ENCODE measurements around the gene CSF3. TPM values are rescaled to one million over a fixed set of nuclear protein-coding genes. Genes with fewer than 3 reads are reported as not detected.
"Not testable (repeated sequence)": the region's sequence is repeated elsewhere in the genome, so short reads cannot be mapped to it uniquely, and the experiment has no call there.

CSF3 gene
- total RNA-seq, 1 donor from 2014 or later: 0.52 TPM

DNA sequence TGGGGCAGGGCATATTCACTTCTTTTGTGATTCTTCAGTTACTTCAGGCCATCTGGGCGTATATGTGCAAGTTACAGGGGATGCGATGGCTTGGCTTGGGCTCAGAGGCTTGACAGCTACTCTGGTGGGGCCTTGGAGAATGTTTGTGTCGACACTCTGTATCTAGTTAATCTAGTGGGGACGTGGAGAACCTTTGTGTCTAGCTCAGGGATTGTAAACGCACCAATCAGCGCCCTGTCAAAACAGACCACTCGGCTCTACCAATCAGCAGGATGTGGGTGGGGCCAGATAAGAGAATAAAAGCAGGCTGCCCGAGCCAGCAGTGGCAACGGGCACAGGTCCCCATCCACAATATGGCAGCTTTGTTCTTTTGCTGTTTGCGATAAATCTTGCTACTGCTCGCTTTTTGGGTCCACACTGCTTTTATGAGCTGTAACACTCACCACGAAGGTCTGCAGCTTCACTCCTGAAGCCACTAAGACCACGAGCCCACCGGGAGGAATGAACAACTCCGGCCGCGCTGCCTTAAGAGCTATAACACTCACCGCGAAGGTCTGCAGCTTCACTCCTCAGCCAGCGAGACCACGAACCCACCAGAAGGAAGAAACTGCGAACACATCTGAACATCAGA, 3.1 kb upstream of the CSF3 start:
- H3K9ac ChIP-seq (ENCODE audit: low read depth in 1 of 3, low read length in 3 of 3); H3K9me3 ChIP-seq (ENCODE audit: control insufficient read depth in 3 of 3, low read length in 3 of 3): not testable (repeated sequence)

DNA sequence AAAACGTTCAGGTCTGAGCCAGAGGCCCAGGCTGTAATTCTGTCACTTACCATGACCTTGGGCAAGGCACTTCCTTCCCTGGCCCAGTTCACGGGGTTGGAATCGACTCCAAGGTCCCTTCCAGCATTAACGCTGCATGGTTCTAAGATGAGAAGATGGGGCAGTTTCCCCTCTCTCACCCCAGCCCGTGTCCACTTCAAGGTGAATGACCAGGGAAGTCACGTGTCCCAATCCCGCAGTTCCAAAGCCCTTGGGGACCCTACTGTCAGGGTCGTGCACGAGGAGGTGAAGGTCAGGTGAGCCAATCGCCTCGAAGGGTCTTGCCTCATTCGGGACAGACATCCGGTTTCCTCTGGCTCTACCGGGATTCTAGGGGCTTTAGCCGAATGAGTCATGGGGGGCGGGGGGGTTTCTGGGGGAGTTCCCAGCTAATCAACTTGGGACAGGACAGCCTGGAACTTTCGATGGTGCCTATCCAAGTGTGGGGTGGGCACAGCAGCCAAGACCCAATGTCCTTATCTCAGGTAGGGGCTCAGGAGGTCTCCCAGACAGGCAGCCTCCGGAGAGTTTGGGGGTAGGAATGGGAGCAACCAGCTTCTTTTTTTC, 762 bp upstream of the CSF3 start:
- H3K27ac ChIP-seq (ENCODE audit: low read depth, low read length): peak overlapping the region; percentile 79
- H3K9me3 ChIP-seq (ENCODE audit: control insufficient read depth in 3 of 3, low read length in 3 of 3): no peaks in the 10 kb centered on the region
- H3K27me3 ChIP-seq (ENCODE audit: control insufficient read depth in 3 of 3, insufficient read depth in 3 of 3, low read length in 3 of 3): no peaks in the 10 kb centered on the region
- peaks cover 52 to 61% (median 59%) of the 10 kb centered on the region in 3 donors for H3K4me1 ChIP-seq (ENCODE audit: control insufficient read depth in 3 of 3, insufficient read depth in 3 of 3, low read length in 3 of 3)
- H3K36me3 ChIP-seq (ENCODE audit: control insufficient read depth in 3 of 3, insufficient read depth in 3 of 3, low read length in 3 of 3): peaks cover under 1 to 3% (median 2%) of the 10 kb centered on the region in 3 donors
- H3K4me3 ChIP-seq (ENCODE audit: low read length in 3 of 3): no peak overlapping the region
- H3K9ac ChIP-seq (ENCODE audit: low read depth in 1 of 3, low read length in 3 of 3): peak overlapping the region; percentile 23 to 82 (median 40)

More for the DNA sequence above, 3.1 kb upstream of the CSF3 start:
- not testable (repeated sequence) for H3K27me3 ChIP-seq (ENCODE audit: control insufficient read depth in 3 of 3, insufficient read depth in 3 of 3, low read length in 3 of 3); H3K36me3 ChIP-seq (ENCODE audit: control insufficient read depth in 3 of 3, insufficient read depth in 3 of 3, low read length in 3 of 3); H3K27ac ChIP-seq (ENCODE audit: low read depth, low read length); H3K4me3 ChIP-seq (ENCODE audit: low read length in 3 of 3)
- H3K4me1 ChIP-seq (ENCODE audit: control insufficient read depth in 3 of 3, insufficient read depth in 3 of 3, low read length in 3 of 3): peaks cover 29 to 38% (median 35%) of the 10 kb centered on the region in 3 donors

GRCh38 chr17:40015998-40016985, 1.1 kb downstream of the CSF3 start:
- H3K27ac ChIP-seq (ENCODE audit: low read depth, low read length): peak overlapping the region; percentile 79
- peaks cover 8 to 13% (median 8%) of the 10 kb centered on the region in 3 donors for H3K36me3 ChIP-seq (ENCODE audit: control insufficient read depth in 3 of 3, insufficient read depth in 3 of 3, low read length in 3 of 3)
- peak overlapping the region; percentile 52 to 58 (median 54) for H3K4me3 ChIP-seq (ENCODE audit: low read length in 3 of 3)
- no peaks in the 10 kb centered on the region for H3K27me3 ChIP-seq (ENCODE audit: control insufficient read depth in 3 of 3, insufficient read depth in 3 of 3, low read length in 3 of 3)
- H3K9ac ChIP-seq (ENCODE audit: low read depth in 1 of 3, low read length in 3 of 3): peak overlapping the region; percentile 61 to 82 (median 65)
- H3K9me3 ChIP-seq (ENCODE audit: control insufficient read depth in 3 of 3, low read length in 3 of 3): no peaks in the 10 kb centered on the region
- peaks cover 66 to 73% (median 69%) of the 10 kb centered on the region in 3 donors for H3K4me1 ChIP-seq (ENCODE audit: control insufficient read depth in 3 of 3, insufficient read depth in 3 of 3, low read length in 3 of 3)

DNA sequence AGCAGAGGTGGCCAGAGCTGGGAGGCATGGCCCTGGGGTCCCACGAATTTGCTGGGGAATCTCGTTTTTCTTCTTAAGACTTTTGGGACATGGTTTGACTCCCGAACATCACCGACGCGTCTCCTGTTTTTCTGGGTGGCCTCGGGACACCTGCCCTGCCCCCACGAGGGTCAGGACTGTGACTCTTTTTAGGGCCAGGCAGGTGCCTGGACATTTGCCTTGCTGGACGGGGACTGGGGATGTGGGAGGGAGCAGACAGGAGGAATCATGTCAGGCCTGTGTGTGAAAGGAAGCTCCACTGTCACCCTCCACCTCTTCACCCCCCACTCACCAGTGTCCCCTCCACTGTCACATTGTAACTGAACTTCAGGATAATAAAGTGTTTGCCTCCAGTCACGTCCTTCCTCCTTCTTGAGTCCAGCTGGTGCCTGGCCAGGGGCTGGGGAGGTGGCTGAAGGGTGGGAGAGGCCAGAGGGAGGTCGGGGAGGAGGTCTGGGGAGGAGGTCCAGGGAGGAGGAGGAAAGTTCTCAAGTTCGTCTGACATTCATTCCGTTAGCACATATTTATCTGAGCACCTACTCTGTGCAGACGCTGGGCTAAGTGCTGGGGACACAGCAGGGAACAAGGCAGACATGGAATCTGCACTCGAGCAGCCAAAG, 2.3 kb downstream of the CSF3 start:
- H3K36me3 ChIP-seq (ENCODE audit: control insufficient read depth in 3 of 3, insufficient read depth in 3 of 3, low read length in 3 of 3): peaks cover 17 to 24% (median 19%) of the 10 kb centered on the region in 3 donors
- peak overlapping the region; percentile 33 to 82 (median 64) for H3K9ac ChIP-seq (ENCODE audit: low read depth in 1 of 3, low read length in 3 of 3)
- H3K9me3 ChIP-seq (ENCODE audit: control insufficient read depth in 3 of 3, low read length in 3 of 3): no peaks in the 10 kb centered on the region
- peak overlapping the region in 2 of 3 donors; percentile 15 to 30 for H3K4me3 ChIP-seq (ENCODE audit: low read length in 3 of 3)
- peak overlapping the region; percentile 79 for H3K27ac ChIP-seq (ENCODE audit: low read depth, low read length)
- no peaks in the 10 kb centered on the region for H3K27me3 ChIP-seq (ENCODE audit: control insufficient read depth in 3 of 3, insufficient read depth in 3 of 3, low read length in 3 of 3)
- H3K4me1 ChIP-seq (ENCODE audit: control insufficient read depth in 3 of 3, insufficient read depth in 3 of 3, low read length in 3 of 3): peaks cover 67 to 86% (median 78%) of the 10 kb centered on the region in 3 donors

DNA sequence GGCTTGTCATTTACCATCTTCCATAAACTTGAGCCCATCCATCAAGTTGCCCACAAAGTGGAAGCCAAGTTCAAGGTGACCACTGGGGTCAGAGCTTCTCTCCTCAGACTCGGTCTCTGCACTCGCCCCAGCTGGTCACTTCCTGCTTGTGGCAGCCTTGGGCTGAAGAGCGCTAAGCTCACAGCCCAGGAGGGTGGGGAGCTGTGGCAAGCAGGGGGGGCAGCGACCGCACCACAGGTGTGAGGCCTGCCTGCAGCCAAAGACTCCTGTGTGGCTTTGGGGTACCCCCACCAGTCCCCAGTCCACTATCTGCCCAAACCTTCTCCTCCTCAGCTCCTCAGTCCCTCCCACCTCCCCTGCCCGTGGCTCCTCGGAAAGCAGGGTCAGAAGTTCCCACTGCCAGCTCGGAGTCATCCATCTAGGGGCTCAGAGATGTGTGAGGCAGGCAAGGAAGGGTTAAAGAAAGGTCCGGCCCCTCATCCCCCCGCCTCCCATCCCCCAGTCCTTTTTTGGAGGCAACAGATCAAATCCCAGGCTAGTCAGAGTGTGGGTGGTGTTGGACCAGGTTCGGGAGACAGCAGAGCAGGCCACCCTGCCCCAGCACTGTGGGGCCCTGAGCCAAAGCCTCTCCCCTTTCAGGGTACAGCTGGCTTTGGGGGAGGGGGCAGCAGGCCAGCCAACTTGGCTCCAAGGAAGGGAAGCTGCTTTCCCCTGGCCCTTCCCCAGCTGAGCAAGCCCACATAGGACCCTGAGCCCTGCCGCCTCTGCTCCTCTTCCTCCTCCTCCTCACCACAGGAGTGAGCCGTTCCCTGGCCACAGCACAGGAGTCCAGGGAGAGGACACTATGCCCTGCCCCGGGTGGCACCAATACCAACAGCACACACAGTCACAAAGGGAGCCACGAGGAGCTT, 3.2 kb downstream of the CSF3 start:
- Histone ChIP-seq H3K4me1 (ENCODE audit: control insufficient read depth in 3 of 3, insufficient read depth in 3 of 3, low read length in 3 of 3) (peaks cover 74 to 94% (median 86%) of the 10 kb centered on the region in 3 donors), H3K9me3 (ENCODE audit: control insufficient read depth in 3 of 3, low read length in 3 of 3) (no peaks in the 10 kb centered on the region), H3K27me3 (ENCODE audit: control insufficient read depth in 3 of 3, insufficient read depth in 3 of 3, low read length in 3 of 3) (no peaks in the 10 kb centered on the region), H3K27ac (ENCODE audit: low read depth, low read length) (peak overlapping the region; percentile 79), H3K9ac (ENCODE audit: low read depth in 1 of 3, low read length in 3 of 3) (peak overlapping the region; percentile 38 to 82 (median 51)), H3K4me3 (ENCODE audit: low read length in 3 of 3) (peak overlapping the region in 2 of 3 donors; percentile 30 to 54), H3K36me3 (ENCODE audit: control insufficient read depth in 3 of 3, insufficient read depth in 3 of 3, low read length in 3 of 3) (peaks cover 24 to 30% (median 24%) of the 10 kb centered on the region in 3 donors)

GRCh38 chr17:40019140-40019991, 4.1 kb downstream of the CSF3 start:
- peak overlapping the region in 2 of 3 donors; percentile 1 to 13 for H3K4me3 ChIP-seq (ENCODE audit: low read length in 3 of 3)
- no peaks in the 10 kb centered on the region for H3K9me3 ChIP-seq (ENCODE audit: control insufficient read depth in 3 of 3, low read length in 3 of 3)
- peak overlapping the region; percentile 38 to 82 (median 51) for H3K9ac ChIP-seq (ENCODE audit: low read depth in 1 of 3, low read length in 3 of 3)
- peaks cover 74 to 93% (median 86%) of the 10 kb centered on the region in 3 donors for H3K4me1 ChIP-seq (ENCODE audit: control insufficient read depth in 3 of 3, insufficient read depth in 3 of 3, low read length in 3 of 3)
- peak overlapping the region; percentile 79 for H3K27ac ChIP-seq (ENCODE audit: low read depth, low read length)
- peaks cover 24 to 30% (median 24%) of the 10 kb centered on the region in 3 donors for H3K36me3 ChIP-seq (ENCODE audit: control insufficient read depth in 3 of 3, insufficient read depth in 3 of 3, low read length in 3 of 3)
- no peaks in the 10 kb centered on the region for H3K27me3 ChIP-seq (ENCODE audit: control insufficient read depth in 3 of 3, insufficient read depth in 3 of 3, low read length in 3 of 3)

GRCh38 chr17:40020146-40020545, 4.9 kb downstream of the CSF3 start:
- Histone ChIP-seq H3K36me3 (ENCODE audit: control insufficient read depth in 3 of 3, insufficient read depth in 3 of 3, low read length in 3 of 3) (peaks cover 24 to 33% (median 28%) of the 10 kb centered on the region in 3 donors), H3K4me3 (ENCODE audit: low read length in 3 of 3) (no peak overlapping the region), H3K27ac (ENCODE audit: low read depth, low read length) (peak overlapping the region; percentile 79), H3K4me1 (ENCODE audit: control insufficient read depth in 3 of 3, insufficient read depth in 3 of 3, low read length in 3 of 3) (peaks cover 67 to 86% (median 78%) of the 10 kb centered on the region in 3 donors), H3K27me3 (ENCODE audit: control insufficient read depth in 3 of 3, insufficient read depth in 3 of 3, low read length in 3 of 3) (no peaks in the 10 kb centered on the region), H3K9me3 (ENCODE audit: control insufficient read depth in 3 of 3, low read length in 3 of 3) (no peaks in the 10 kb centered on the region), H3K9ac (ENCODE audit: low read depth in 1 of 3, low read length in 3 of 3) (peak overlapping the region in 1 of 3 donors; percentile 82)

DNA sequence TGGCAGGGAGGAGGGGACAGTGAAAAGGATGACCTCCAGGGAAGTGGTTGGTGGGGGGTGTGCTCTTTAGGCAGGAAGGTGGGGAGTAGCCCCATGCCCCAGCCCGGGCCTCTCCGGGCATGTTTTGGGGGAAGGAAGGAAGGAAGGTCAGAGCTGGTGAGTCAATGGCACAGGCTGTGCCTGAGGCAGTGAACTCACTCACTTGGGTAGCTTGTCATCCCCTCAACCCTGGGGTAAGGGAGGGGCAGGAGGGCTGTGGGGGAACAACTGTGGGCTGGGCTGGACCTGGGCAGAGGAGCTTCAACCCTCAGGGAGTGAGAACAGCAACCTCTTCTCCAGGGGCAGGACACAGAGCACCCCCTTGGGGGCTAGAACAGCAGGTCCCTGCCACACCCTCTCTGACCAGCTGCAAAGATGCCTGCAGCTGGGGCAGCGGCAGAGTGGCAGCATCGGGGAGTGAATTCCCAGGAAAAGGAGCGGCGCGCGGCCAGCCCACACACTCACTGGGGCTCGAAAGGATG, 6.3 kb downstream of the CSF3 start:
- no peaks in the 10 kb centered on the region for H3K27me3 ChIP-seq (ENCODE audit: control insufficient read depth in 3 of 3, insufficient read depth in 3 of 3, low read length in 3 of 3)
- no peak overlapping the region for H3K4me3 ChIP-seq (ENCODE audit: low read length in 3 of 3)
- peak overlapping the region; percentile 47 for H3K27ac ChIP-seq (ENCODE audit: low read depth, low read length)
- peaks cover 69 to 82% (median 69%) of the 10 kb centered on the region in 3 donors for H3K4me1 ChIP-seq (ENCODE audit: control insufficient read depth in 3 of 3, insufficient read depth in 3 of 3, low read length in 3 of 3)
- H3K9me3 ChIP-seq (ENCODE audit: control insufficient read depth in 3 of 3, low read length in 3 of 3): no peaks in the 10 kb centered on the region
- H3K9ac ChIP-seq (ENCODE audit: low read depth in 1 of 3, low read length in 3 of 3): peak overlapping the region in 1 of 3 donors; percentile 11
- H3K36me3 ChIP-seq (ENCODE audit: control insufficient read depth in 3 of 3, insufficient read depth in 3 of 3, low read length in 3 of 3): peaks cover 36 to 47% (median 38%) of the 10 kb centered on the region in 3 donors

Measured in skeletal muscle tissue (tissue), 4 donors.